BJ (cell line): ENCODE data around the gene SCG2. TPM values are rescaled to one million over a fixed set of nuclear protein-coding genes. Genes with fewer than 3 reads are reported as not detected.

ENCODE experiments used
- CTCF ChIA-PET: fragments of 350-600 bp; formaldehyde crosslinking; extraction: SDS; loops from one replicate; lab custom pipeline; 2021; ENCODE audit warnings: antibody characterized with exemption, inconsistent platforms; lab: Yijun Ruan, JAX
- POLR2A ChIA-PET: fragments of 300-600 bp; sonication (Branson Sonifier 250); formaldehyde crosslinking; extraction: SDS; loops from one replicate; lab custom pipeline; 2021; ENCODE audit warnings: antibody characterized with exemption; lab: Charles Lee
- DNase-seq: peaks from one replicate; pipeline ENCODE4 v3.0.0-alpha.2; 2011; ENCODE audit warnings: low read depth
- H3K27me3 ChIP-seq: 2 replicates; pipeline ENCODE4 v1.6.0; 2011; ENCODE audit warnings: low read length; ENCODE audit not compliant: control insufficient read depth, insufficient read depth
- H3K36me3 ChIP-seq: 2 replicates; pipeline ENCODE4 v1.5.1; 2011; ENCODE audit warnings: low read length; ENCODE audit not compliant: control insufficient read depth, insufficient read depth
- H3K4me3 ChIP-seq: 2 replicates; pipeline ENCODE4 v1.5.1; 2011; ENCODE audit warnings: low read depth, mild to moderate bottlenecking, control low read depth, low read length
- CTCF ChIP-seq: IDR thresholded peaks from 2 replicates; pipeline ENCODE4 v1.5.1; 2011; ENCODE audit warnings: low read depth, mild to moderate bottlenecking, control low read depth, inconsistent platforms, low read length, moderate library complexity; ENCODE audit not compliant: insufficient read depth
- polyA plus RNA-seq: library from polyadenylated mRNA; depleted of rRNA; stranded (reverse); fragments of >200 nt; gene quantifications from 2 replicates; pipeline ENCODE4 v1.2.3, GENCODE V29; 2011

The SCG2 gene
- polyA plus RNA-seq, 1 experiment = 0.26 TPM

GRCh38 chr2:223644136-223644535, 42.0 kb upstream of the SCG2 start:
- CTCF ChIA-PET = interaction anchor here (0.6 kb wide), 2 partner anchors 14 to 154 kb away, joined by 4 to 5 read pairs; no protein-coding TSS in a partner anchor

GRCh38 chr2:223643309-223643708, 41.1 kb upstream of the SCG2 start:
- H3K27me3 ChIP-seq = no peaks in the 10 kb centered on the region
- POLR2A ChIA-PET = no interaction called here
- TF ChIP-seq CTCF = no peak
- no peak overlapping the region for H3K4me3 ChIP-seq
- DNase-seq = no peak
- CTCF ChIA-PET = no interaction called here
- no peaks in the 10 kb centered on the region for H3K36me3 ChIP-seq

More at GRCh38 chr2:223644136-223644535, 42.0 kb upstream of the SCG2 start:
- no peaks in the 10 kb centered on the region for H3K36me3 ChIP-seq
- no peaks in the 10 kb centered on the region for H3K27me3 ChIP-seq
- no peak overlapping the region for H3K4me3 ChIP-seq
- TF ChIP-seq CTCF = no peak
- POLR2A ChIA-PET = no interaction called here
- no peak for DNase-seq

GRCh38 chr2:223642506-223642905, 40.3 kb upstream of the SCG2 start:
- ChIA-PET POLR2A (no interaction called here), CTCF (interaction anchor here (1.3 kb wide), 1 partner anchor 15 kb away, joined by 3 read pairs; no protein-coding TSS in a partner anchor)
- TF ChIP-seq CTCF = no peak
- Histone ChIP-seq H3K27me3 (no peaks in the 10 kb centered on the region), H3K4me3 (no peak overlapping the region), H3K36me3 (no peaks in the 10 kb centered on the region)
- DNase-seq = no peak

GRCh38 chr2:223641082-223641481, 38.9 kb upstream of the SCG2 start:
- ChIA-PET POLR2A (no interaction called here), CTCF (no interaction called here)
- no peak for TF ChIP-seq CTCF
- no peak for DNase-seq
- Histone ChIP-seq H3K36me3 (no peaks in the 10 kb centered on the region), H3K4me3 (no peak overlapping the region), H3K27me3 (no peaks in the 10 kb centered on the region)

- no peak for TF ChIP-seq CTCF
- Histone ChIP-seq H3K4me3 (no peak overlapping the region), H3K36me3 (no peaks in the 10 kb centered on the region), H3K27me3 (no peaks in the 10 kb centered on the region)
- no peak for DNase-seq
- ChIA-PET POLR2A (interaction anchor here (1.1 kb wide), 1 partner anchor 8 kb away, joined by 5 read pairs; no protein-coding TSS in a partner anchor), CTCF (interaction anchor here (1.4 kb wide), 1 partner anchor 20 kb away, joined by 3 read pairs; no protein-coding TSS in a partner anchor)
Observed at GRCh38 chr2:223635080-223635479, 32.9 kb upstream of the SCG2 start.
